BE2C (cell line): ENCODE measurements around the gene CCNY.

Experiments
- DNase-seq: peaks from one replicate; pipeline ENCODE4 v3.0.0-alpha.2; 2020
- H3K27me3 ChIP-seq: fragments of 250-450 bp; sonication (Bioruptor Pico); 2 replicates; pipeline ENCODE4 v1.5.1; 2020; ENCODE audit warnings: mild to moderate bottlenecking
- H3K36me3 ChIP-seq: fragments of 250-450 bp; sonication (Bioruptor Pico); 2 replicates; pipeline ENCODE4 v1.5.1; 2020; ENCODE audit warnings: mild to moderate bottlenecking
- H3K4me1 ChIP-seq: fragments of 250-450 bp; sonication (Bioruptor Pico); 2 replicates; pipeline ENCODE4 v1.5.1; 2020
- H3K4me3 ChIP-seq: 2 replicates; pipeline ENCODE4 v1.5.1; 2011; ENCODE audit warnings: low read depth, low read length
- H3K9me3 ChIP-seq: fragments of 250-450 bp; sonication (Bioruptor Pico); 2 replicates; pipeline ENCODE4 v1.5.1; 2020
- CTCF ChIP-seq: IDR thresholded peaks from 2 replicates; pipeline ENCODE4 v1.5.1; 2012; ENCODE audit warnings: mild to moderate bottlenecking, low read depth, low read length

The CCNY gene

GRCh38 chr10:35613597-35614226, 277.4 kb downstream of the CCNY start:
- TF ChIP-seq CTCF = peak; percentile 20; the same call in 1 of the 2 replicates
- DNase-seq = no peak
- H3K36me3 ChIP-seq = no peaks in the 10 kb centered on the region
- no peaks in the 10 kb centered on the region for H3K27me3 ChIP-seq
- H3K4me3 ChIP-seq = no peak overlapping the region
- no peaks in the 10 kb centered on the region for H3K4me1 ChIP-seq
- no peaks in the 10 kb centered on the region for H3K9me3 ChIP-seq

GRCh38 chr10:35614312-35614711, 278.0 kb downstream of the CCNY start:
- DNase-seq = no peak
- no peaks in the 10 kb centered on the region for H3K9me3 ChIP-seq
- H3K36me3 ChIP-seq = no peaks in the 10 kb centered on the region
- no peak for TF ChIP-seq CTCF
- no peaks in the 10 kb centered on the region for H3K27me3 ChIP-seq
- H3K4me3 ChIP-seq = no peak overlapping the region
- no peaks in the 10 kb centered on the region for H3K4me1 ChIP-seq
